B cell (primary cell): ENCODE measurements around the gene NHERF2. TPM values are rescaled to one million over a fixed set of nuclear protein-coding genes. Genes with fewer than 3 reads are reported as not detected.
A peak's percentile ranks its signal among the peaks of the same experiment; 100 is the strongest.

Experiments used
- ATAC-seq: fragments of 200-7000 bp; cut with Tn5 transposase; one replicate; pipeline ENCODE4 v1.10.0; 2021; ENCODE audit warnings: low read depth, mild to moderate bottlenecking, moderate number of reproducible peaks, moderate library complexity
- CTCF ChIA-PET: fragments of 350-600 bp; sonication (Branson Sonifier 250); formaldehyde crosslinking; loops from one replicate; lab custom pipeline; 2021; ENCODE audit warnings: antibody characterized with exemption, inconsistent platforms; lab: Charles Lee
- POLR2A ChIA-PET: fragments of 350-600 bp; sonication (Branson Sonifier 250); formaldehyde crosslinking; loops from one replicate; lab custom pipeline; 2021; ENCODE audit warnings: antibody characterized with exemption; lab: Charles Lee
- DNase-seq: peaks from one replicate; pipeline ENCODE4 v3.0.0; 2013
- H2AFZ ChIP-seq: 2 replicates; pipeline ENCODE4 v1.6.1; 2012; ENCODE audit warnings: mild to moderate bottlenecking, low read depth, low read length; ENCODE audit not compliant: insufficient read depth, poor library complexity, severe bottlenecking
- H3K27ac ChIP-seq, 2 donors: 1 replicate in 1 of 2; 2 replicates in 1 of 2; pipeline ENCODE4 v1.5.1; 2012 to 2013; ENCODE audit warnings: low read length in 2 of 2, mild to moderate bottlenecking in 2 of 2, moderate library complexity in 1 of 2
- H3K27me3 ChIP-seq, 4 experiments: fragments of 200-600 bp in 1 of 4; sonication (generic) in 1 of 4; replicated peaks in 1 of 4; 1 replicate in 2 of 4; 2 replicates in 2 of 4; pipeline versions ENCODE4 v1.6.1 to v1.7.0; 2013 to 2016; ENCODE audit warnings: low read length in 3 of 4, mild to moderate bottlenecking in 2 of 4, mixed read lengths in 1 of 4, moderate library complexity in 1 of 4; ENCODE audit not compliant: insufficient read depth in 4 of 4, control insufficient read depth in 3 of 4; ENCODE audit errors: control extremely low read depth in 1 of 4
- H3K36me3 ChIP-seq, 2 experiments: replicated peaks in 1 of 2; 1 replicate in 1 of 2; 2 replicates in 1 of 2; pipeline versions ENCODE4 v1.6.1 to v1.7.1; 2013; ENCODE audit warnings: low read length in 1 of 2; ENCODE audit not compliant: insufficient read depth in 2 of 2, control insufficient read depth in 1 of 2; ENCODE audit errors: control extremely low read depth in 1 of 2, extremely low read depth in 1 of 2
- H3K4me1 ChIP-seq, 2 donors: fragments of 200-600 bp in 1 of 2; sonication (generic) in 1 of 2; 1 replicate in 1 of 2; 2 replicates in 1 of 2; pipeline versions ENCODE4 v1.5.1 to v1.6.1; 2013 to 2017; ENCODE audit warnings: low read length in 2 of 2; ENCODE audit not compliant: control insufficient read depth in 2 of 2, insufficient read depth in 2 of 2
- H3K4me2 ChIP-seq: replicated peaks from 2 replicates; pipeline ENCODE3; 2012; ENCODE audit warnings: mild to moderate bottlenecking, low read depth, low read length; ENCODE audit not compliant: poor library complexity, severe bottlenecking
- H3K4me3 ChIP-seq, 5 experiments: fragments of 200-600 bp in 1 of 5; sonication (generic) in 1 of 5; 1 replicate in 3 of 5; 2 replicates in 2 of 5; pipeline versions ENCODE4 v1.5.1 to v1.7.0; 2011 to 2016; ENCODE audit warnings: low read length in 4 of 5, mild to moderate bottlenecking in 4 of 5, low read depth in 2 of 5, control low read depth in 1 of 5, moderate library complexity in 1 of 5; ENCODE audit not compliant: insufficient read depth in 1 of 5; ENCODE audit errors: control extremely low read depth in 1 of 5, extremely low read depth in 1 of 5
- H3K79me2 ChIP-seq: fragments of 200-600 bp; sonication (generic); one replicate; pipeline ENCODE4 v1.6.0; 2016; ENCODE audit warnings: low read length; ENCODE audit not compliant: control insufficient read depth, insufficient read depth
- H3K9ac ChIP-seq: fragments of 200-600 bp; sonication (generic); 2 replicates; pipeline ENCODE4 v1.6.1; 2017; ENCODE audit warnings: mild to moderate bottlenecking, low read length, moderate library complexity
- H3K9me3 ChIP-seq, 3 donors: one replicate each; pipeline versions ENCODE4 v1.6.1 to v1.7.1; 2013; ENCODE audit warnings: low read length in 2 of 3; ENCODE audit not compliant: control insufficient read depth in 2 of 3, insufficient read depth in 1 of 3; ENCODE audit errors: control extremely low read depth in 1 of 3
- H4K20me1 ChIP-seq: 2 replicates; pipeline ENCODE4 v1.6.0; 2012; ENCODE audit warnings: mild to moderate bottlenecking, low read length; ENCODE audit not compliant: insufficient read depth, control insufficient read depth, poor library complexity, severe bottlenecking
- H3K27ac Mint-ChIP-seq: one replicate; pipeline ENCODE4 v1.8.0; 2021; ENCODE audit warnings: mixed read lengths
- H3K27me3 Mint-ChIP-seq: one replicate; pipeline ENCODE4 v1.8.0; 2021; ENCODE audit warnings: mixed read lengths
- H3K4me1 Mint-ChIP-seq: one replicate; pipeline ENCODE4 v1.8.0; 2021; ENCODE audit warnings: mixed read lengths
- H3K4me3 Mint-ChIP-seq: one replicate; pipeline ENCODE4 v1.8.0; 2021; ENCODE audit warnings: mixed read lengths
- H3K9me3 Mint-ChIP-seq: one replicate; pipeline ENCODE4 v1.8.0; 2022; ENCODE audit warnings: mixed read lengths; ENCODE audit not compliant: insufficient read depth
- CTCF ChIP-seq: fragments of 200-600 bp; IDR thresholded peaks from one replicate; pipeline ENCODE4 v1.8.0; 2022; ENCODE audit warnings: antibody characterized with exemption, mild to moderate bottlenecking
- EZH2 ChIP-seq: IDR thresholded peaks from 2 replicates; pipeline ENCODE4 v1.6.1; 2012; ENCODE audit warnings: borderline replicate concordance, low read depth, mild to moderate bottlenecking, moderate library complexity, low read length; ENCODE audit not compliant: insufficient read depth, poor library complexity, severe bottlenecking
- WGBS: methylation state at CpG from one replicate; pipeline ENCODE4 v1.1.5; 2013; ENCODE audit warnings: missing lambda C conversion rate; ENCODE audit not compliant: insufficient coverage; 5-methylcytosine and 5-hydroxymethylcytosine counted together
- intact Hi-C: fragments of 100-400 bp; cut with micrococcal nuclease; formaldehyde crosslinking; loops from one replicate; pipeline ENCODE4 v1.10.0; 2022
- polyA plus RNA-seq: library from polyadenylated mRNA; depleted of rRNA; stranded (reverse); fragments of >200 nt; gene quantifications from 2 replicates; pipeline ENCODE4 v1.2.3, GENCODE V29; 2012
- small RNA-seq: library from RNA; depleted of rRNA; stranded (forward); fragments of <200 nt; gene quantifications from one replicate; pipeline ENCODE3, GENCODE V24; 2012; ENCODE audit warnings: low replicate concordance, low read depth; ENCODE audit not compliant: insufficient read length
- total RNA-seq, 2 donors: library from RNA; stranded (reverse); fragments of 120-200 nt in 1 of 2; gene quantifications; 1 replicate in 1 of 2; 2 replicates in 1 of 2; pipeline versions ENCODE4 v1.2.3 to v1.2.4, GENCODE V29; 2013 to 2022

NHERF2 gene
- total and polyA plus RNA-seq, 2 donors (not counting 1 experiment from before 2014, with no cell fraction given) = 1.8 to 2.2 TPM

GRCh38 chr16:2087748-2088631, 61.3 kb downstream of the NHERF2 start:
- H3K4me3 Mint-ChIP-seq = no peak overlapping the region

More at GRCh38 chr16:2087748-2088631, 61.3 kb downstream of the NHERF2 start:
- no peaks in the 10 kb centered on the region for H3K27me3 Mint-ChIP-seq
- no peaks in the 10 kb centered on the region for H3K79me2 ChIP-seq
- H3K4me1 Mint-ChIP-seq = peaks cover 7% of the 10 kb centered on the region
- H3K27me3 ChIP-seq = no peaks in the 10 kb centered on the region
- TF ChIP-seq EZH2 (no peak), CTCF (no peak)
- H3K36me3 ChIP-seq = peaks cover 0 to 48% of the 10 kb centered on the region in 2 experiments
- no peak overlapping the region for H3K9ac ChIP-seq
- DNase-seq (no peak), ATAC-seq (no peak)
- H3K9me3 ChIP-seq = no peaks in the 10 kb centered on the region
- peak overlapping the region; percentile 88 for H3K27ac Mint-ChIP-seq
- CTCF ChIA-PET = no interaction called here
- H2AFZ ChIP-seq = no peak overlapping the region
- intact Hi-C loops = no loop called here
- no peak overlapping the region for H3K4me3 ChIP-seq
- H3K4me1 ChIP-seq = peaks cover 0 to 15% of the 10 kb centered on the region in 2 donors
- H3K9me3 Mint-ChIP-seq = no peaks in the 10 kb centered on the region
- WGBS = 95% methylated on average over 34 of the region's 41 CpGs
- no peaks in the 10 kb centered on the region for H4K20me1 ChIP-seq
- POLR2A ChIA-PET = no interaction called here
- no peak overlapping the region for H3K27ac ChIP-seq
- no peak overlapping the region for H3K4me2 ChIP-seq

Small RNA genes within 50 kb of the gene (small RNA-seq; reads per million reads assigned to genes)
- gene RN7SL219P = not detected

Other genes with a start within 250 kb of the NHERF2 start
Only the 30 nearest of the 31 such genes appear.
- 50.2 and 52.6 TPM in 2 replicates for gene NUBP2, start 243.9 kb upstream of the NHERF2 start, total RNA-seq
- 49.3 and 71.7 TPM in 2 replicates for gene NUBP2, start 243.9 kb upstream of the NHERF2 start, polyA plus RNA-seq
- gene IGFALS, start 233.2 kb upstream of the NHERF2 start, total RNA-seq = 0.22 TPM in 1 of 2 replicates, not detected in the other
- 0.49 and 0.63 TPM in 2 replicates for gene IGFALS, start 233.2 kb upstream of the NHERF2 start, polyA plus RNA-seq
- gene HAGH, start 200.1 kb upstream of the NHERF2 start, total RNA-seq = 49.7 and 50.6 TPM in 2 replicates
- gene HAGH, start 200.1 kb upstream of the NHERF2 start, polyA plus RNA-seq = 48.9 and 74.2 TPM in 2 replicates
- gene FAHD1, start 199.7 kb upstream of the NHERF2 start, total RNA-seq = 11.0 and 13.3 TPM in 2 replicates
- gene FAHD1, start 199.7 kb upstream of the NHERF2 start, polyA plus RNA-seq = 7.2 and 14.5 TPM in 2 replicates
- not detected in 2 replicates for gene MEIOB, start 154.7 kb upstream of the NHERF2 start, total RNA-seq
- not detected in 2 replicates for gene MEIOB, start 154.7 kb upstream of the NHERF2 start, polyA plus RNA-seq
- not detected in 2 replicates for gene HS3ST6, start 108.5 kb upstream of the NHERF2 start, total RNA-seq
- gene HS3ST6, start 108.5 kb upstream of the NHERF2 start, polyA plus RNA-seq = not detected in 2 replicates
- gene MSRB1, start 83.7 kb upstream of the NHERF2 start, total RNA-seq = 15.2 and 17.5 TPM in 2 replicates
- 4.4 and 8.5 TPM in 2 replicates for gene MSRB1, start 83.7 kb upstream of the NHERF2 start, polyA plus RNA-seq
- gene RPL3L, start 72.2 kb upstream of the NHERF2 start, total RNA-seq = not detected in 2 replicates
- gene RPL3L, start 72.2 kb upstream of the NHERF2 start, polyA plus RNA-seq = not detected in 2 replicates
- gene NDUFB10, start 67.4 kb upstream of the NHERF2 start, total RNA-seq = 63.7 and 70.4 TPM in 2 replicates
- gene NDUFB10, start 67.4 kb upstream of the NHERF2 start, polyA plus RNA-seq = 76.9 and 92.6 TPM in 2 replicates
- gene RPS2, start 62.1 kb upstream of the NHERF2 start, total RNA-seq = 3,155 and 3,261 TPM in 2 replicates
- gene RPS2, start 62.1 kb upstream of the NHERF2 start, polyA plus RNA-seq = 4,202 and 6,138 TPM in 2 replicates
- 0.36 and 0.76 TPM in 2 replicates for gene RNF151, start 60.0 kb upstream of the NHERF2 start, total RNA-seq
- gene RNF151, start 60.0 kb upstream of the NHERF2 start, polyA plus RNA-seq = 0.13 and 0.27 TPM in 2 replicates
- 31.9 and 32.2 TPM in 2 replicates for gene TBL3, start 54.8 kb upstream of the NHERF2 start, total RNA-seq
- 41.2 and 52.2 TPM in 2 replicates for gene TBL3, start 54.8 kb upstream of the NHERF2 start, polyA plus RNA-seq
- gene NOXO1, start 45.4 kb upstream of the NHERF2 start, total RNA-seq = 0.49 and 0.74 TPM in 2 replicates
- gene NOXO1, start 45.4 kb upstream of the NHERF2 start, polyA plus RNA-seq = 0.30 and 1.0 TPM in 2 replicates
- gene GFER, start 42.7 kb upstream of the NHERF2 start, total RNA-seq = 28.2 and 30.4 TPM in 2 replicates
- gene GFER, start 42.7 kb upstream of the NHERF2 start, polyA plus RNA-seq = 15.6 and 16.1 TPM in 2 replicates
- gene SYNGR3, start 36.9 kb upstream of the NHERF2 start, total RNA-seq = 19.8 and 20.8 TPM in 2 replicates
- gene SYNGR3, start 36.9 kb upstream of the NHERF2 start, polyA plus RNA-seq = 19.5 and 28.7 TPM in 2 replicates
- 49.5 and 50.3 TPM in 2 replicates for gene ZNF598, start 17.1 kb upstream of the NHERF2 start, total RNA-seq
- 61.1 and 61.5 TPM in 2 replicates for gene ZNF598, start 17.1 kb upstream of the NHERF2 start, polyA plus RNA-seq
- gene NPW, start 7.1 kb upstream of the NHERF2 start, total RNA-seq = 0.70 and 1.7 TPM in 2 replicates
- gene NPW, start 7.1 kb upstream of the NHERF2 start, polyA plus RNA-seq = 0.13 and 0.36 TPM in 2 replicates
- 14.1 and 17.5 TPM in 2 replicates for gene NTHL1, start 20.9 kb downstream of the NHERF2 start, total RNA-seq
- 20.1 and 27.6 TPM in 2 replicates for gene NTHL1, start 20.9 kb downstream of the NHERF2 start, polyA plus RNA-seq
- gene TSC2, start 21.1 kb downstream of the NHERF2 start, total RNA-seq = 188 and 194 TPM in 2 replicates
- 128 and 134 TPM in 2 replicates for gene TSC2, start 21.1 kb downstream of the NHERF2 start, polyA plus RNA-seq
- gene PKD1, start 109.0 kb downstream of the NHERF2 start, total RNA-seq = 103 and 116 TPM in 2 replicates
- gene PKD1, start 109.0 kb downstream of the NHERF2 start, polyA plus RNA-seq = 97.6 and 100 TPM in 2 replicates
- 0.58 and 0.62 TPM in 2 replicates for gene RAB26, start 121.7 kb downstream of the NHERF2 start, total RNA-seq
- gene RAB26, start 121.7 kb downstream of the NHERF2 start, polyA plus RNA-seq = 0.95 and 1.2 TPM in 2 replicates
- gene TRAF7, start 128.9 kb downstream of the NHERF2 start, total RNA-seq = 42.3 and 50.9 TPM in 2 replicates
- 30.4 and 46.1 TPM in 2 replicates for gene TRAF7, start 128.9 kb downstream of the NHERF2 start, polyA plus RNA-seq
- 0.05 TPM in 1 of 2 replicates, not detected in the other for gene CASKIN1, start 169.7 kb downstream of the NHERF2 start, total RNA-seq
- 0.01 TPM in 1 of 2 replicates, not detected in the other for gene CASKIN1, start 169.7 kb downstream of the NHERF2 start, polyA plus RNA-seq
- 36.1 and 39.0 TPM in 2 replicates for gene MLST8, start 178.6 kb downstream of the NHERF2 start, total RNA-seq
- gene MLST8, start 178.6 kb downstream of the NHERF2 start, polyA plus RNA-seq = 107 and 112 TPM in 2 replicates
- gene BRICD5, start 184.0 kb downstream of the NHERF2 start, total RNA-seq = 13.1 and 18.3 TPM in 2 replicates
- gene BRICD5, start 184.0 kb downstream of the NHERF2 start, polyA plus RNA-seq = 11.9 and 16.8 TPM in 2 replicates
- 15.1 and 16.5 TPM in 2 replicates for gene PGP, start 187.9 kb downstream of the NHERF2 start, total RNA-seq
- gene PGP, start 187.9 kb downstream of the NHERF2 start, polyA plus RNA-seq = 13.4 and 15.4 TPM in 2 replicates
- gene E4F1, start 196.7 kb downstream of the NHERF2 start, total RNA-seq = 41.8 and 43.0 TPM in 2 replicates
- 70.9 and 76.2 TPM in 2 replicates for gene E4F1, start 196.7 kb downstream of the NHERF2 start, polyA plus RNA-seq
- gene DNASE1L2, start 209.5 kb downstream of the NHERF2 start, total RNA-seq = 1.1 and 1.6 TPM in 2 replicates
- gene DNASE1L2, start 209.5 kb downstream of the NHERF2 start, polyA plus RNA-seq = 1.6 TPM in 2 replicates
- 38.4 and 46.4 TPM in 2 replicates for gene ECI1, start 224.7 kb downstream of the NHERF2 start, total RNA-seq
- 26.2 and 34.3 TPM in 2 replicates for gene ECI1, start 224.7 kb downstream of the NHERF2 start, polyA plus RNA-seq
- 209 and 210 TPM in 2 replicates for gene RNPS1, start 241.2 kb downstream of the NHERF2 start, total RNA-seq
- gene RNPS1, start 241.2 kb downstream of the NHERF2 start, polyA plus RNA-seq = 230 and 265 TPM in 2 replicates